HG03469 (cell line): ENCODE measurements around the gene KCND1.
"Not testable (repeated sequence)": the region's sequence is repeated elsewhere in the genome, so short reads cannot be mapped to it uniquely, and the experiment has no call there.

Experiments
- ATAC-seq: cut with Tn5 transposase; IDR thresholded peaks from one replicate; pipeline ENCODE4 v1.9.1; 2021; ENCODE audit warnings: mild to moderate bottlenecking, moderate library complexity, moderate number of reproducible peaks; ENCODE audit not compliant: unreplicated experiment

KCND1 gene

GRCh38 chrX:48971249-48972219 lies at the start of gene KCND1:
Gene KCND1, minus strand, starts transcription at chrX:48971844. Its CDS starts 1,573 bp downstream, at chrX:48970271.
- ATAC-seq: no peak

- no peak for ATAC-seq
Measured at GRCh38 chrX:49019599-49020249, 48.1 kb upstream of the KCND1 start.

GRCh38 chrX:49019050-49019449 lies 47.4 kb upstream of the KCND1 start:
- no peak for ATAC-seq

- no peak for ATAC-seq
Measured at GRCh38 chrX:49003696-49004095, 32.1 kb upstream of the KCND1 start.

GRCh38 chrX:49002091-49002935 lies 30.7 kb upstream of the KCND1 start, which contains the start of gene GRIPAP1:
Gene GRIPAP1, minus strand, starts transcription at chrX:49002264. Its CDS starts 35 bp downstream, at chrX:49002229.
- peak; percentile 82 for ATAC-seq

GRCh38 chrX:49001521-49002090 lies 30.0 kb upstream of the KCND1 start:
- peak; percentile 10 for ATAC-seq

GRCh38 chrX:49000636-49001035 lies 29.0 kb upstream of the KCND1 start:
- ATAC-seq: no peak

- no peak for ATAC-seq
Measured at GRCh38 chrX:48999030-48999429, 27.4 kb upstream of the KCND1 start.

GRCh38 chrX:48998391-48998790 lies 26.7 kb upstream of the KCND1 start:
- no peak for ATAC-seq

- no peak for ATAC-seq
Measured at GRCh38 chrX:48997865-48998264, 26.2 kb upstream of the KCND1 start.

GRCh38 chrX:48997455-48997854 lies 25.8 kb upstream of the KCND1 start:
- ATAC-seq: no peak

GRCh38 chrX:48996969-48997368 lies 25.3 kb upstream of the KCND1 start:
- ATAC-seq: no peak

GRCh38 chrX:48992341-48992740 lies 20.7 kb upstream of the KCND1 start:
- ATAC-seq: no peak

- no peak for ATAC-seq
Measured at GRCh38 chrX:48989483-48989882, 17.8 kb upstream of the KCND1 start.

- ATAC-seq: no peak
Measured at GRCh38 chrX:48983896-48984295, 12.3 kb upstream of the KCND1 start.

GRCh38 chrX:48983081-48983480 lies 11.4 kb upstream of the KCND1 start:
- ATAC-seq: no peak

GRCh38 chrX:48981178-48981577 lies 9.5 kb upstream of the KCND1 start:
- no peak for ATAC-seq

- ATAC-seq: not testable (repeated sequence)
Measured at GRCh38 chrX:48980341-48980740, 8.7 kb upstream of the KCND1 start.

GRCh38 chrX:48978226-48978625 lies 6.6 kb upstream of the KCND1 start:
- ATAC-seq: no peak

- no peak for ATAC-seq
Measured at GRCh38 chrX:48976086-48976485, 4.4 kb upstream of the KCND1 start.

GRCh38 chrX:48975541-48975940 lies 3.9 kb upstream of the KCND1 start:
- ATAC-seq: no peak
